GM13977 (cell line): ENCODE measurements around the gene DNAJC21.

ENCODE experiments used
- DNase-seq: peaks from one replicate; pipeline ENCODE4 v3.0.0; 2012; ENCODE audit warnings: low spot score
- in situ Hi-C: fragments of 300-500 bp; cut with MboI; formaldehyde crosslinking; loops from one replicate; pipeline ENCODE4 v1.12.0; 2022; ENCODE audit warnings: low sequenced_read_pairs, low pct_unique_long_range_greater_than_20kb, mixed read lengths, inconsistent platforms; ENCODE audit not compliant: unreplicated experiment
- TF ChIP-seq, protein P1 (sequence below): IDR thresholded peaks from 2 replicates; pipeline ENCODE4 v1.5.1; 2012; ENCODE audit warnings: mild to moderate bottlenecking, control low read depth; ENCODE audit not compliant: insufficient read depth; ENCODE audit errors: extremely low read depth, missing control alignments

DNAJC21 gene

DNA sequence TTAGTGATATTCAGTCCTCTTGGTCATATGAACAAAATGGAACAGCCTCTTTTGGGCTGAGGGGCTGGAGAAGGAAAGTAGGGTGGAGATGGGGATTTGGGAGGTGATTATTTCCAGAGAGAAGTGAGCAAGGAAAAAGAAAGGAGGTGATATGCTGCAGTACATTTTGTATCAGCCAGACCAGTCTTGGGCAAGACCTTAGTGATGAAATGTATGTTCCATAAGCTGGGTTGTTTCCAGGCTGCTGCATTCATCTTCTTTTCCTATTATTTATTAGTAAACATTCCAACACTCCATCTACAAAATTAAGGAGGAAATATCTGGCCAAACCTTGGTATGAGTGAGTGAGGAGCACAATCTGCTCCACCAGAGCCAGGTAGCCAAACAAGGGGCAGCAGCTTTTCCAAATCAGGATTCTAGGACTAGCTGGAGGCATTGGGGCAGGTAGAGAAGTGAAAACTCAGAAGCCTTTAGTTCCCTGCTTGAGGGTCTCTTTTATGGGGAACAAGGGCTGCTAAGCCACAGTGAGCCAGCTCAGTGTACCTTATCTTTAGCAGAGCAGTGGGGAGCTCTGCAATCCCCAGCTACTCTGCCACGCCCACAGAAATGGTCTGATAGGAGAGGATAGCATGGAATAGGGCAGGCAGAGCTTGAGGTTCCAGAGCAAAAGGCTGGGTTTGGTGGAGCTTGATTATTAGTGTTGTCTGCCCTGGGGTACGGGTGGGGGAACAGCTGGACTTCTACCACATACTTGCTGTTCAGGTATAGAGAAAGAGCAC, 33.5 kb upstream of the DNAJC21 start:
- in situ Hi-C loops, result no loop called here
- DNase-seq, result no peak
- TF ChIP-seq, protein P1, sequence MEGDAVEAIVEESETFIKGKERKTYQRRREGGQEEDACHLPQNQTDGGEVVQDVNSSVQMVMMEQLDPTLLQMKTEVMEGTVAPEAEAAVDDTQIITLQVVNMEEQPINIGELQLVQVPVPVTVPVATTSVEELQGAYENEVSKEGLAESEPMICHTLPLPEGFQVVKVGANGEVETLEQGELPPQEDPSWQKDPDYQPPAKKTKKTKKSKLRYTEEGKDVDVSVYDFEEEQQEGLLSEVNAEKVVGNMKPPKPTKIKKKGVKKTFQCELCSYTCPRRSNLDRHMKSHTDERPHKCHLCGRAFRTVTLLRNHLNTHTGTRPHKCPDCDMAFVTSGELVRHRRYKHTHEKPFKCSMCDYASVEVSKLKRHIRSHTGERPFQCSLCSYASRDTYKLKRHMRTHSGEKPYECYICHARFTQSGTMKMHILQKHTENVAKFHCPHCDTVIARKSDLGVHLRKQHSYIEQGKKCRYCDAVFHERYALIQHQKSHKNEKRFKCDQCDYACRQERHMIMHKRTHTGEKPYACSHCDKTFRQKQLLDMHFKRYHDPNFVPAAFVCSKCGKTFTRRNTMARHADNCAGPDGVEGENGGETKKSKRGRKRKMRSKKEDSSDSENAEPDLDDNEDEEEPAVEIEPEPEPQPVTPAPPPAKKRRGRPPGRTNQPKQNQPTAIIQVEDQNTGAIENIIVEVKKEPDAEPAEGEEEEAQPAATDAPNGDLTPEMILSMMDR, result no peak

DNA sequence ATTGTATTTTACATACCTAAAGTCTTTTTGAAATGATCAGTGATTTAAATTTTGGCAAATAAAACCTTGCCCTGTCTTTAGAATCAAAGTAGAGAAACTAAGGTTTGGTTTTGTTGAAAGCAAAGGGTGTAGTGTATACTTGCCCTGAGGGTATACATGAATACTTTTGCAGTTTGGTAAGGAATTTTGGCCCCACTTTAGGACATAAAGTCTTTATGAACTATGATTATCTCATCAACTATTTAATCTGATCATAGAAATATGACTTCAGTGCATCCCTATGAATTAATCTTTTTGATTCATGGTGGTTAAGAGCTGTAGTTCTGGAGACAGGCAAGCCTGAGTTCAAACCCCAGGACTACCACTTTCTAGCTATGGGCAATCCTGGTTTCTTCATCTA, 31.7 kb upstream of the DNAJC21 start:
- DNase-seq, result no peak
- TF ChIP-seq, protein P1, result no peak
- in situ Hi-C loops, result no loop called here

DNA sequence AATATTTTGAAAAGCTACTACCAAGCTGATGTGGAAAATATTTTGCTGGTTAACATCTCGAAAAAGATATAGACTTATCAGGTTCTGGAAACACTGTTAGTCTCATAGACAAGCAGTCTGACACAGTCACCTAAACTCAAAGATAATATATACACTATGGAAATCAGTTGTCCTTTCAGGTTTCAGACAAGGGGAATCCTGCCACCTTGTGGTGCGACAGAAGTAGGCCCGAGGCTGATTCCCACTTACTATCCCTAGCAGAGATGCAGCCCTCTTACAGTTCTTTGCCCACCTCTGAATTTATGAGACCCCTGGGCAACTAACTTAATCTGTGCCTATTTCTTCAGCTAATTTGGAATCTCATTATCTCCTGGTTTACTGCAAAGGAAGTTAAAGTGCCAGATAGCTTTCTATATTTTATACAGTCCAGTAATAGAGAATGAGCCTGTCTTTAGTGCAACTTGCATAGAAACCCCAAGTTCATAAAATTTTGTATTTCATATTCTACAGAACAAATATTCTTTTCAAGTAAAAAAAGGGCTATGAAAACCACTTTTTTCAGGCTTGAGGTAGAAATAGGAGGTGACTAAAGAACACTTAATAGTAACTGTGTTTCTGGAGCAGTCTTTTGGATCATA, 31.0 kb upstream of the DNAJC21 start:
- in situ Hi-C loops, result no loop called here
- DNase-seq, result peak; percentile 58
- TF ChIP-seq, protein P1, result peak; percentile 79

DNA sequence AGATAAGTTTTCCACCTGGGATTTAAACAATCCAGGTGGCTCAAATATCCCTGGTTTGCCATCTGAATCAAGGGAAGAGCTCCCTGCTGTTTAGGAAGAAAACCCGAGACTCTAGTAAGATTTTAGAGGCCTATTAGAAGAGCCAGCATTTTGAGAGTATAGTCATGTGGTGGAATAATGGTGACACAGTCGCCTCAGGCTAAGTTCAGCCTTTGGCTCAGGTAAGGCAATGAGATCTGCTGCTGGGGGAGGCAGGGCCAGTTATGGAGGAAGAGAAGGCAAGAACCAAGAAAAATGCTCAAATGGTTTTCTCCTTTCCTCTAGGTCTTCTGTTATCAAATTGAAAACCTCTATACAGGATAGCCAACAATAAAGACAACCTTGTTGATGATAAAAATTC, 30.3 kb upstream of the DNAJC21 start:
- TF ChIP-seq, protein P1, result no peak
- DNase-seq, result no peak
- in situ Hi-C loops, result no loop called here

DNA sequence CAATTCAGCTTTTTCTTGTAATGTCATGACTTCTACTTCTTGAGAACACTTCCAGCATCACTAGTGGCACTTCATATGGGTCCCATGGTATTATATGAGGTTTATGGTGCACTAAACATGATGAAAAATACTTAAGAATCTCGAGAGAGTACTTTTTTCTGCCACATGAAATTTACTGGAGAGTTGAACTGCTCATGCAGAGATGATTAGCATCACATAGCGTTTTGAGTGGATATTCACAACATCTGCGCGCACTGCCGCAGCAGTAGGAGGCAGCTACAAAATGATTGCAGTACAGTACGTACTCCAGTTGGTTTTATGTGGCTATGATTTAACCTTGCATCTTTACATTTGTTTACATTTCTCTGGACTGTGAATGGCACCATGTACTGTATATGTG, 28.7 kb upstream of the DNAJC21 start:
- TF ChIP-seq, protein P1, result no peak
- in situ Hi-C loops, result loop anchor here (10.0 kb wide), 1 partner anchor 416 kb away; no protein-coding TSS in a partner anchor

DNA sequence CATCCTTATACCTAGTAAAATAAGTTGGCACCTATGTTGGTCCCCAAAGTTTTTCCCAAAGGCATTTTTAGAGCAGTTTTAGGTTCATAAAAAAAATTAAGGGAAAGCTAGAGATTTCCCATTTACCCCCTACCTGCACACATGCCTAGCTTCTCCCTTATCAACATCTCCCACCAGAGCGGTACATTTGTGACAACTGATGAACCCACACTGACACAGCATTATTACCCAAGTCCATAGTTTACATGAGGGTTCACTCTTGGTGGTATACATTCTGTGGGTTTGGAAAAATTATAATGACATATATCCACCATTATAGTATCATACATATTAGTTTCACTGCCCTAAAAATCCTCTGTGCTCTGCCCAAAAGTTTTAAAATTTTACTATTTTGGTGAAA, 26.1 kb upstream of the DNAJC21 start:
- TF ChIP-seq, protein P1, result no peak
- no peak for DNase-seq
- in situ Hi-C loops, result loop anchor here (10.0 kb wide), 1 partner anchor 418 kb away; no protein-coding TSS in a partner anchor

More for the DNA sequence above, 28.7 kb upstream of the DNAJC21 start:
- no peak for DNase-seq
